Activated B cell treated with CpG ODN at 0.5 μM for 24 hours (primary cell): Measurements from ENCODE around the gene POU1F1. TPM values are rescaled to one million over a fixed set of nuclear protein-coding genes. Genes with fewer than 3 reads are reported as not detected.

Source experiments
- ATAC-seq: fragments of 200-7000 bp; cut with Tn5 transposase; one replicate; pipeline ENCODE4 v1.10.0; 2021; ENCODE audit warnings: low read depth, mild to moderate bottlenecking, moderate library complexity
- CTCF ChIA-PET: fragments of 350-600 bp; sonication (Branson Sonifier 250); formaldehyde crosslinking; loops from one replicate; lab custom pipeline; 2021; ENCODE audit warnings: antibody characterized with exemption; lab: Charles Lee
- POLR2A ChIA-PET: fragments of 350-600 bp; sonication (Branson Sonifier 250); formaldehyde crosslinking; loops from one replicate; lab custom pipeline; 2021; ENCODE audit warnings: antibody characterized with exemption; lab: Charles Lee
- DNase-seq: peaks from one replicate; pipeline ENCODE4 v3.0.0; 2022
- H3K27ac Mint-ChIP-seq: one replicate; pipeline ENCODE4 v1.8.0; 2020; ENCODE audit warnings: mixed read lengths
- H3K27me3 Mint-ChIP-seq: one replicate; pipeline ENCODE4 v1.8.0; 2021; ENCODE audit warnings: mixed read lengths
- H3K36me3 Mint-ChIP-seq: one replicate; pipeline ENCODE4 v1.8.0; 2021; ENCODE audit warnings: low read depth, mixed read lengths
- H3K4me1 Mint-ChIP-seq: one replicate; pipeline ENCODE4 v1.8.0; 2021; ENCODE audit warnings: mixed read lengths
- H3K4me3 Mint-ChIP-seq: one replicate; pipeline ENCODE4 v1.8.0; 2020; ENCODE audit warnings: mild to moderate bottlenecking, mixed read lengths
- H3K9me3 Mint-ChIP-seq: one replicate; pipeline ENCODE4 v1.8.0; 2020; ENCODE audit warnings: mixed read lengths
- intact Hi-C: fragments of 100-400 bp; cut with micrococcal nuclease; formaldehyde crosslinking; loops from one replicate; pipeline ENCODE4 v1.15.1; 2024
- total RNA-seq: library from RNA; stranded (reverse); gene quantifications from 2 replicates; pipeline ENCODE4 v1.2.3, GENCODE V29; 2022
- TF ChIP-seq, protein P1 (sequence below): fragments of 200-600 bp; IDR thresholded peaks from one replicate; pipeline ENCODE4 v1.8.0; 2022; ENCODE audit warnings: antibody characterized with exemption, mild to moderate bottlenecking

POU1F1 gene
- total RNA-seq, 1 donor from 2014 or later: not detected

DNA sequence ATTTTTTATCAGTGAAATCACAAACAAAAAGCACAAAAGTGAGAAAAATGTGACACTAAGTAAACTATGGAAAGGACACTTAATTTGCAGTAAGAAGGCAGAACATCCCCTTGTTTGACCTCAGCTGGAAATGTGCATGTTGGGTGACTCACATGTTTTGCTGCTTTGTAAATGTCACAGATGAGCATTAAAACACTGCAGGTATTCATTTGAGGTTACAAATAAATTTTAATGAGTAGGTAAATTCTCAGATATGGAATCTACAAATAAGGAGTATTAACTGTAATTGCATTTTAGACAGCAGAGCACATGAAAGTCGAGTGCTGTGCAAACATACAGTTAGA lies 29.0 kb downstream of the POU1F1 start:
- ATAC-seq (no peak), DNase-seq (no peak)
- Mint-ChIP-seq H3K36me3 (peaks cover 65% of the 10 kb centered on the region), H3K4me1 (peaks cover 4% of the 10 kb centered on the region), H3K4me3 (no peak overlapping the region), H3K9me3 (no peaks in the 10 kb centered on the region), H3K27me3 (no peaks in the 10 kb centered on the region), H3K27ac (no peak overlapping the region)
- intact Hi-C loops: no loop called here
- TF ChIP-seq, protein P1, sequence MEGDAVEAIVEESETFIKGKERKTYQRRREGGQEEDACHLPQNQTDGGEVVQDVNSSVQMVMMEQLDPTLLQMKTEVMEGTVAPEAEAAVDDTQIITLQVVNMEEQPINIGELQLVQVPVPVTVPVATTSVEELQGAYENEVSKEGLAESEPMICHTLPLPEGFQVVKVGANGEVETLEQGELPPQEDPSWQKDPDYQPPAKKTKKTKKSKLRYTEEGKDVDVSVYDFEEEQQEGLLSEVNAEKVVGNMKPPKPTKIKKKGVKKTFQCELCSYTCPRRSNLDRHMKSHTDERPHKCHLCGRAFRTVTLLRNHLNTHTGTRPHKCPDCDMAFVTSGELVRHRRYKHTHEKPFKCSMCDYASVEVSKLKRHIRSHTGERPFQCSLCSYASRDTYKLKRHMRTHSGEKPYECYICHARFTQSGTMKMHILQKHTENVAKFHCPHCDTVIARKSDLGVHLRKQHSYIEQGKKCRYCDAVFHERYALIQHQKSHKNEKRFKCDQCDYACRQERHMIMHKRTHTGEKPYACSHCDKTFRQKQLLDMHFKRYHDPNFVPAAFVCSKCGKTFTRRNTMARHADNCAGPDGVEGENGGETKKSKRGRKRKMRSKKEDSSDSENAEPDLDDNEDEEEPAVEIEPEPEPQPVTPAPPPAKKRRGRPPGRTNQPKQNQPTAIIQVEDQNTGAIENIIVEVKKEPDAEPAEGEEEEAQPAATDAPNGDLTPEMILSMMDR: no peak
- ChIA-PET POLR2A (no interaction called here), CTCF (no interaction called here)

DNA sequence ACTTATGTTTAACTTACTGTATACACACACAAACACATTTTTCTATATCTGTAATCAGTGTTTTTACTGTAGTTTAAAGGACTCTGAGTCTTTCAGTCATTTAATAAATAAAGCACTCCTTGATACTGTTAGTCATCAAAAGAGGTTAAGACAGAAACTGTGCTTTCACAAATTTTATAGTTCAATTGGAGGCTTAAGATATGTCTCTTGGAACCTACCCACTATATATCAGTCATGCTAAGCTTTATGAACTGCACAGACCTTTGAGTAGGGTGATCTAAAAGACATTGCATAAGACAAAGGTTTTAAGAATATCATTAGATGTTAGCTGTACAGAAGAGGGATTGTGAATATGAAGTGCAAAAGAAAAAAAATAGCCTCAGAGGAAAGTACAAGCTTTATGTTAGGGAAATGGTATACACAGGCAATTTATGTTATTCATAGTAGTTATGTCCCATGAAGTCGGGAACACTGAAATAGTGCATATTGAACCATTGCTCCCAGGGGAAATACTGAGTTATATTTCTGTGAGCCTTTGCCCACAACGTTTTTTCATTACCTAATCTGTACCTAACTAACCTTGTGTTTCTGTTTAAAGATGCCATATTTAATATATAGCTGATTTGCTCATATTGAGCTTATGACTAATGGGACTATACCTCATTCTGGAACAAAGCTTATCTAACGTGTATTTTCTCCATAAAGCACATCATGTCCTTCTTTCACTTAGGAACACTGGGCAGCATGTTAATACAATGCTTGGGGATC lies 29.5 kb downstream of the POU1F1 start:
- no peak overlapping the region for H3K4me3 Mint-ChIP-seq

DNA sequence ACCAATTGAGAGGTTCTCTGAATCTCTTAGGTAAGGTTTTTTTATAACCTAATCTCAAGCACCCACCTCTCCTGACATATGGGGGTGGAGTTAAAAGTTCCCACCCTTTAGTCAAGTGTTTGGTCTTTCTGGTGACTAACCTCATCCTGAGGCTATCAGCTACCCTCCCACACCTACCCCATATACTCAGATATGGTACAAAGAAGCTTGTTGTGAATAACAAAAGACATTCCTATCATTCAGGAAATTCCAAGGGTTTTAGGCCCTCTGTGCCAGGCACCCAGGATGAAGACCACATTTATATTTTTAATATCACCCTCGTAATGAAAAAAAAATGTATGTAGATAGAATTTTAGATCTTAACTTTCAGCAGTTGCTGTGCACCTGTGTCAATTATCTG lies 40.3 kb downstream of the POU1F1 start:
- H3K4me1 Mint-ChIP-seq: peaks cover 29% of the 10 kb centered on the region
- no peaks in the 10 kb centered on the region for H3K9me3 Mint-ChIP-seq
- ChIA-PET POLR2A (no interaction called here), CTCF (no interaction called here)
- no peaks in the 10 kb centered on the region for H3K27me3 Mint-ChIP-seq
- no peak overlapping the region for H3K27ac Mint-ChIP-seq
- no peak overlapping the region for H3K4me3 Mint-ChIP-seq
- TF ChIP-seq, protein P1: no peak
- no peak for DNase-seq
- no peak for ATAC-seq
- H3K36me3 Mint-ChIP-seq: peaks cover 6% of the 10 kb centered on the region
- intact Hi-C loops: loop anchor here (2.0 kb wide), 1 partner anchor 15 kb away; no protein-coding TSS in a partner anchor

More for the DNA sequence above, 29.5 kb downstream of the POU1F1 start:
- ATAC-seq (no peak), DNase-seq (no peak)
- Mint-ChIP-seq H3K27ac (no peak overlapping the region), H3K9me3 (no peaks in the 10 kb centered on the region), H3K27me3 (no peaks in the 10 kb centered on the region), H3K4me1 (peaks cover 6% of the 10 kb centered on the region), H3K36me3 (peaks cover 63% of the 10 kb centered on the region)
- intact Hi-C loops: no loop called here
- CTCF ChIA-PET: no interaction called here
- POLR2A ChIA-PET: no interaction called here
- TF ChIP-seq, protein P1: no peak

DNA sequence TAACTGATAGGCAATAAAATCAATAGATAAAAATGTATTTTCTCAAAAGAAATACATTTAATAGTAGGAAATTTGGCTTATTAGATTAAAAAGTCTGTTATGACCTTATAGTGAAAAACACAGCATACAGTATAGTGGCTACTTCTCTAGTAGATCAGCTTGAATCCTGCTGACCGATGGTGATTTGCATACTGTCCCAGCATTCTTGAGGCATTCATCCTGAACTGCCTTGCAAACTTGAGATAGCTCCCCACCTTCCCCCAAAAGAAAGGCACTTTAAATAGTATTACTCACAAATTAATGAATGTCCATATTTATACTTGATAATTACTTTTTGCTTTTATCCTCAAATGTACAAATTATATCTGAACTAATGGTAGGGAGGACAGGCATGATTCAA lies 42.6 kb downstream of the POU1F1 start:
- Mint-ChIP-seq H3K9me3 (no peaks in the 10 kb centered on the region), H3K27me3 (no peaks in the 10 kb centered on the region), H3K27ac (no peak overlapping the region), H3K4me1 (peaks cover 48% of the 10 kb centered on the region), H3K4me3 (no peak overlapping the region), H3K36me3 (no peaks in the 10 kb centered on the region)
- DNase-seq: no peak
- ChIA-PET CTCF (no interaction called here), POLR2A (no interaction called here)
- TF ChIP-seq, protein P1: no peak
- intact Hi-C loops: no loop called here
- no peak for ATAC-seq

DNA sequence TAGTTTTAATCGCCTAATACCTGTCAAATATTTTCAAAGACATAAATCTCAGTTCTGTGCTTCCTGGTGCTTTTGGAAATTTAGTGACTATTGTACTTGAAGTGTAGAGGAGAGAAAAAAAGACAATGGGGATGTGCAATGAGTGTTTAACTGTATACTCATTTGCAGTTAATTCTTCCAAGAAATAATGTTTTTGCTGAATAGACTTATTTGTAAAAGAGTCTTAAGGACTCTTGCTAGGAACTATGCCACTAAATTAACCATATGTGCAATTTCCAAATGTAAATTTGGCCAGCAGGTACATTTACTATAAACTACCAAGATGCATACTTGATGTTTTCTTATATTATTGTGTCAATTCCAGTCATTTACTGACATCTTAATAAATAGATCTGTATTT lies 47.3 kb downstream of the POU1F1 start:
- Mint-ChIP-seq H3K27ac (no peak overlapping the region), H3K4me3 (peak overlapping the region; percentile 3), H3K9me3 (no peaks in the 10 kb centered on the region), H3K4me1 (peaks cover 64% of the 10 kb centered on the region), H3K27me3 (peaks cover 4% of the 10 kb centered on the region), H3K36me3 (peaks cover 14% of the 10 kb centered on the region)
- ChIA-PET POLR2A (no interaction called here), CTCF (no interaction called here)
- TF ChIP-seq, protein P1: no peak
- intact Hi-C loops: no loop called here
- no peak for ATAC-seq
- DNase-seq: no peak
